GM12878 (cell line): ENCODE measurements around the gene RALGAPA2. TPM values are rescaled to one million over a fixed set of nuclear protein-coding genes. Genes with fewer than 3 reads are reported as not detected.

Source experiments
- ATAC-seq: fragments of 200-7000 bp; cut with Tn5 transposase; 3 replicates; pipeline ENCODE4 v1.9.1; 2020; ENCODE audit warnings: mild to moderate bottlenecking, moderate library complexity
- BruUV-seq: library from RNA; stranded (reverse); fragments of 400-500 nt; replicated peaks from 2 replicates; lab custom pipeline; 2021; lab: Mats Ljungman, UMichigan
- CTCF ChIA-PET: fragments of 300-600 bp; sonication (Branson Sonifier 250); formaldehyde crosslinking; extraction: SDS; loops from one replicate; lab custom pipeline; 2021; ENCODE audit warnings: inconsistent platforms; lab: Yijun Ruan, JAX
- POLR2A ChIA-PET: fragments of 350-600 bp; formaldehyde crosslinking; extraction: SDS; loops from one replicate; lab custom pipeline; 2021; ENCODE audit warnings: inconsistent platforms; lab: Charles Lee
- RAD21 ChIA-PET: fragments of 300-600 bp; sonication (Branson Sonifier 250); formaldehyde crosslinking; loops from one replicate; lab custom pipeline; 2023; ENCODE audit warnings: antibody characterized with exemption; ENCODE audit not compliant: unreplicated experiment; lab: Charles Lee
- SMC1A ChIA-PET: fragments of 300-600 bp; sonication (Branson Sonifier 250); formaldehyde crosslinking; loops from one replicate; lab custom pipeline; 2023; ENCODE audit not compliant: unreplicated experiment, uncharacterized antibody; lab: Charles Lee
- DNase-seq: peaks from one replicate; pipeline ENCODE4 v3.0.0-alpha.2; 2011; ENCODE audit warnings: low read depth, low spot score
- FAIRE-seq: peaks from 3 replicates; lab custom pipeline; 2011; peaks lifted over from hg19 to GRCh38; lab: Jason Lieb, UNC
- H2AFZ ChIP-seq: 2 replicates; pipeline ENCODE4 v1.6.0; 2011; ENCODE audit warnings: low read depth, low read length, control low read depth; ENCODE audit not compliant: control insufficient read depth
- H3K27ac ChIP-seq: 2 replicates; pipeline ENCODE4 v1.5.1; 2011; ENCODE audit warnings: control low read depth; ENCODE audit not compliant: control insufficient read depth, insufficient read depth
- H3K27me3 ChIP-seq, 2 experiments: replicated peaks in 1 of 2; 2 replicates each; pipeline versions ENCODE4 v1.6.0 to v1.6.1; 2011; ENCODE audit warnings: low read length in 1 of 2; ENCODE audit not compliant: control insufficient read depth in 2 of 2, insufficient read depth in 2 of 2
- H3K36me3 ChIP-seq, 2 experiments: 2 replicates each; pipeline ENCODE4 v1.5.1; 2011; ENCODE audit warnings: low read length in 1 of 2; ENCODE audit not compliant: control insufficient read depth in 2 of 2, insufficient read depth in 2 of 2
- H3K4me1 ChIP-seq: 2 replicates; pipeline ENCODE4 v1.6.1; 2011; ENCODE audit warnings: mild to moderate bottlenecking, low read length, moderate library complexity, mixed read lengths; ENCODE audit not compliant: control insufficient read depth, insufficient read depth
- H3K4me2 ChIP-seq: 2 replicates; pipeline ENCODE4 v1.6.0; 2011; ENCODE audit warnings: control low read depth; ENCODE audit not compliant: control insufficient read depth, insufficient read depth
- H3K4me3 ChIP-seq: fragments of 200-600 bp; sonication (generic); 2 replicates; pipeline ENCODE4 v1.5.1; 2016
- H3K79me2 ChIP-seq: 2 replicates; pipeline ENCODE4 v1.6.0; 2011; ENCODE audit warnings: low read length; ENCODE audit not compliant: control insufficient read depth, insufficient read depth
- H3K9ac ChIP-seq: 2 replicates; pipeline ENCODE4 v1.8.0; 2011; ENCODE audit warnings: low read length, control low read depth, mixed read lengths; ENCODE audit not compliant: control insufficient read depth, insufficient read depth
- H3K9me3 ChIP-seq: replicated peaks from 3 replicates; pipeline ENCODE4 v1.5.1; 2011; ENCODE audit warnings: mild to moderate bottlenecking, low read length; ENCODE audit not compliant: control insufficient read depth, insufficient read depth
- H4K20me1 ChIP-seq: 2 replicates; pipeline ENCODE4 v1.6.0; 2011; ENCODE audit not compliant: control insufficient read depth, insufficient read depth
- EED ChIP-seq: sonication (generic); IDR thresholded peaks from 2 replicates; pipeline ENCODE4 v1.6.1; 2016; ENCODE audit warnings: antibody characterized with exemption, low read depth
- EGR1 ChIP-seq, 2 experiments: IDR thresholded peaks; 1 replicate in 1 of 2; 2 replicates in 1 of 2; pipeline ENCODE4 v1.6.1; 2011 to 2012; ENCODE audit warnings: low read depth in 2 of 2, low read length in 2 of 2, borderline replicate concordance in 1 of 2, mild to moderate bottlenecking in 1 of 2, moderate library complexity in 1 of 2
- GABPA ChIP-seq: IDR thresholded peaks from 2 replicates; pipeline ENCODE4 v1.6.1; 2014; ENCODE audit warnings: antibody characterized with exemption, low read depth, mild to moderate bottlenecking, inconsistent platforms
- MTA3 ChIP-seq: IDR thresholded peaks from 2 replicates; pipeline ENCODE4 v1.6.1; 2012; ENCODE audit warnings: low read length, inconsistent platforms, borderline replicate concordance
- NFXL1 ChIP-seq: fragments of 450-650 bp; IDR thresholded peaks from 2 replicates; pipeline ENCODE4 v1.6.1; 2017; ENCODE audit warnings: antibody characterized with exemption, mild to moderate bottlenecking, borderline replicate concordance
- NR2C1 ChIP-seq: fragments of 450-650 bp; IDR thresholded peaks from 2 replicates; pipeline ENCODE4 v1.6.1; 2017; ENCODE audit warnings: antibody characterized with exemption, mild to moderate bottlenecking, moderate library complexity
- NRF1 ChIP-seq: conservative IDR thresholded peaks from 2 replicates; pipeline ENCODE4 v1.6.1; 2011; ENCODE audit warnings: mild to moderate bottlenecking, low read depth, low read length, improper control_type of control experiment
- PBX3 ChIP-seq: IDR thresholded peaks from 2 replicates; pipeline ENCODE4 v1.6.1; 2011; ENCODE audit warnings: mild to moderate bottlenecking, low read depth, low read length, moderate library complexity; ENCODE audit not compliant: insufficient replicate concordance
- POLR2A ChIP-seq: IDR thresholded peaks from 2 replicates; pipeline ENCODE4 v1.6.1; 2011; ENCODE audit warnings: low read depth, mild to moderate bottlenecking, low read length
- ZNF687 ChIP-seq: fragments of 450-650 bp; IDR thresholded peaks from 2 replicates; pipeline ENCODE4 v1.6.1; 2017; ENCODE audit warnings: mild to moderate bottlenecking, moderate library complexity
- WGBS: methylation state at CpG from one replicate; pipeline ENCODE4 v1.1.6; 2016; ENCODE audit warnings: low lambda C conversion rate; ENCODE audit not compliant: insufficient replicate concordance, insufficient coverage; ENCODE audit errors: missing lambda C conversion rate; 5-methylcytosine and 5-hydroxymethylcytosine counted together
- in situ Hi-C: fragments of 300-500 bp; cut with MboI; formaldehyde crosslinking; loops from 9 replicates; pipeline ENCODE4 v1.14.3; 2018; ENCODE audit warnings: mixed read lengths
- intact Hi-C: fragments of 100-400 bp; cut with micrococcal nuclease; formaldehyde crosslinking; loops from one replicate; pipeline ENCODE4 v1.14.2; 2022; ENCODE audit not compliant: unreplicated experiment
- polyA plus RNA-seq, 11 experiments: library from polyadenylated mRNA; depleted of rRNA in 4 of 11; unstranded in 6 of 11; stranded (reverse) in 5 of 11; fragments of >200 nt; fragmentation: Nextera tagmentation in 4 of 11; fragmentation: Illumina TruSeq in 1 of 11; extraction: Ambion mirVana in 4 of 11; extraction: Trizol in 1 of 11; gene quantifications; 1 replicate in 1 of 11; 2 replicates in 10 of 11; pipeline versions ENCODE4 v1.2.1 to v1.2.3, GENCODE V29; 2011 to 2016; ENCODE audit warnings: inconsistent platforms in 2 of 11, missing spikeins in 2 of 11, low read depth in 1 of 11
- total RNA-seq, 4 experiments: library from RNA; depleted of rRNA in 3 of 4; stranded (reverse); fragments of >200 nt in 3 of 4; fragmentation: Illumina TruSeq in 1 of 4; extraction: Trizol in 1 of 4; gene quantifications; 2 replicates each; pipeline versions ENCODE4 v1.2.1 to v1.2.3, GENCODE V29; 2013 to 2021

Gene RALGAPA2
- total and polyA plus RNA-seq, 10 of the 15 experiments (the other 5 are each of a cell fraction or from before 2014, with no cell fraction given) = 2.9 to 29.4 (median 19.6) TPM

GRCh38 chr20:20549267-20549612 lies 163.2 kb downstream of the RALGAPA2 start:
- in situ Hi-C loops = no loop called here
- 99% methylated on average over 6 of the region's 6 CpGs for WGBS
- Histone ChIP-seq H2AFZ (no peak overlapping the region), H3K27me3 (no peaks in the 10 kb centered on the region), H4K20me1 (no peaks in the 10 kb centered on the region), H3K79me2 (no peaks in the 10 kb centered on the region), H3K9me3 (no peaks in the 10 kb centered on the region), H3K4me3 (no peak overlapping the region), H3K4me2 (no peak overlapping the region), H3K9ac (no peak overlapping the region), H3K36me3 (no peaks in the 10 kb centered on the region; a peak in 1 of 4 replicates), H3K4me1 (peaks cover 4% of the 10 kb centered on the region), H3K27ac (no peak overlapping the region)
- ChIA-PET SMC1A (interaction anchor here (1.2 to 1.9 kb wide), 2 partner anchors 12 to 18 kb away, joined by 5 to 6 read pairs; no protein-coding TSS in a partner anchor), CTCF (interaction anchor here (1.2 kb wide), 1 partner anchor 11 kb away, joined by 3 read pairs; no protein-coding TSS in a partner anchor), POLR2A (no interaction called here), RAD21 (no interaction called here)
- intact Hi-C loops = no loop called here
- DNase-seq (no peak), ATAC-seq (no peak), FAIRE-seq (no peak)
- BruUV-seq = no TSS peak
- TF ChIP-seq MTA3 = no peak

GRCh38 chr20:20548527-20549266 lies 163.7 kb downstream of the RALGAPA2 start:
- Histone ChIP-seq H3K9me3 (no peaks in the 10 kb centered on the region), H2AFZ (no peak overlapping the region), H3K79me2 (no peaks in the 10 kb centered on the region), H3K4me3 (no peak overlapping the region), H3K27me3 (no peaks in the 10 kb centered on the region), H3K36me3 (no peaks in the 10 kb centered on the region; a peak in 1 of 4 replicates), H3K9ac (no peak overlapping the region), H3K4me2 (no peak overlapping the region), H3K27ac (no peak overlapping the region), H3K4me1 (peaks cover 4% of the 10 kb centered on the region), H4K20me1 (no peaks in the 10 kb centered on the region)
- intact Hi-C loops (no loop called here), in situ Hi-C loops (no loop called here)
- no peak for ATAC-seq
- FAIRE-seq = no peak
- RAD21 ChIA-PET = no interaction called here
- CTCF ChIA-PET = interaction anchor here (1.2 kb wide), 1 partner anchor 11 kb away, joined by 3 read pairs; no protein-coding TSS in a partner anchor
- no peak for DNase-seq
- WGBS = 73% methylated on average over 5 of the region's 5 CpGs
- no TSS peak for BruUV-seq
- POLR2A ChIA-PET = no interaction called here
- SMC1A ChIA-PET = interaction anchor here (1.2 kb wide), 1 partner anchor 12 kb away, joined by 5 read pairs; no protein-coding TSS in a partner anchor
- TF ChIP-seq NR2C1 (no peak), NFXL1 (no peak), GABPA (no peak), PBX3 (no peak), EED (no peak), ZNF687 (no peak), NRF1 (no peak), EGR1 (IDR thresholded peaks at IDR 0.05; ENCODE audit: borderline replicate concordance in 1 of 2, low read depth in 2 of 2, low read length in 2 of 2) (no peak), POLR2A (no peak)
